Measurements from ENCODE around the gene ZNF783.

- TF ChIP-seq POLR2A (IDR thresholded peaks at IDR 0.05) (no peak), CTCF (IDR thresholded peaks at IDR 0.05 in 8 of 11, conservative IDR thresholded peaks at IDR 0.05 in 3 of 11) (no peak), POLR2AphosphoS5 (IDR thresholded peaks at IDR 0.05) (no peak)
These were observed 60.7 kb downstream of the ZNF783 start for GRCh38 chr7:149322737-149323136.

Measured in spleen (tissue), 7 donors.